Activated T-helper 1 cell treated with anti-CD3 and anti-CD28 coated beads, Interleukin-2, amount 50 U/mL, for 16 hours (primary cell): ENCODE measurements around the gene TRHDE.
"Not testable (repeated sequence)": the region's sequence is repeated elsewhere in the genome, so short reads cannot be mapped to it uniquely, and the experiment has no call there.

Experiments
- DNase-seq, 2 donors: peaks; one replicate each; pipeline ENCODE4 v3.0.0-alpha.2; 2020; ENCODE audit warnings: low read depth in 1 of 2, low spot score in 1 of 2

The TRHDE gene

DNA sequence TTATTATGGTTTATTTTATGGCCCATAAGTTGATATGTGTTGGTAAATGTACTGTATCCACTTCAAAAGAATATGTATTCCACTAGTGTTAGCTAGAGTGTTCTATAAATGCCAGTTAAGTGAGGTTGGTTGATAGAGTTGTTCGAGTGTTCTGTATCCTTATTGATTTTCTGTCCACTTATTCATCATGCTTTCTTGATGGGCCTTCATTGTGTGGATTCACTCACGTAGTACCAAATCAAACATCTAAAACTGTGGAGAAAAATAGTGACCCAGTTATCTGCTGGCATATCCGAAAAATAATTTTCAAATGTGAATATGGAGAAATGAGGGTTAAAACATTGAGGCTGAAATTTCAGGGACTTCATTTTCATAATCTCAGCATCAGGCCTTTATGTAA, 230.4 kb downstream of the TRHDE start:
- no peak for DNase-seq

GRCh38 chr12:72505227-72505626, 233.1 kb downstream of the TRHDE start:
- no peak for DNase-seq

DNA sequence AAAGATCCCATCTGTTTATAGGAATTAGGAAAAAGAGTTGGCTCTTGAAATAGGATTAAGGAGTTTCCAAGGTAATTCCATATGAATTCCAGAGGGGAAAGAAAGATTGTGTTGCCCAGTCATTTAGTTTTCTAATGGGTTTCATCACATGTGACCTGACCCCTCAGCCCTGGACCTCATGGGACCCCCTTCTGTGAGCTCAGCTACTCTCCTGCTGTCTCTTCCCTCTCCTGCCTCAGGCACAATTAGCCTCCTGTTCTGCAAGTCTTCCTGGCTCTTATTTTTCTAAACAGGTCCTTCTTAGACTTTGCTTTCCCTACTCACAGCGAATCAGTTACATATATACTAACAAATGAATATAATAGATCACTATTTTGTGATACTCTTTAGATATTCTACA, 237.7 kb downstream of the TRHDE start:
- DNase-seq, result no peak

- DNase-seq, result no peak
These were observed 238.6 kb downstream of the TRHDE start for GRCh38 chr12:72510772-72511171.

DNA sequence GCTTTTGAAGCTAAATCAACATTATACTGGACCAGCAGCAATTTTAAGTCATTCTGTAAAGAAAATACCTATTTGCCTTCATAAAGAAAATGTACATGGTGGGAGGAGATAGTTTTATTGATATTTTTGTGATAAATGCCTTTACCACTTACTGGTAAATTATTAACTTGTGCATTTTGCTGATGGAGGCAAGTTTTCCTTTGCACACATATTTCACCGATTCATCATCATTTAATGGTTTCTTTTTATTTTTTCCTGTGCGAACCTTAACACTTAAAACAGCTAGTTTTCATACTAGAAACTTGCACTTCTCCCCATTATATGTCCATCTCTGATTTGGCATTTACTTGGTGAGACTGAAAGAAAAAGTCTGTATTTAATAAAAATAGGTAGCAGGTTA, 239.3 kb downstream of the TRHDE start:
- no peak for DNase-seq

- no peak for DNase-seq
These were observed 239.7 kb downstream of the TRHDE start for GRCh38 chr12:72511906-72512305.

DNA sequence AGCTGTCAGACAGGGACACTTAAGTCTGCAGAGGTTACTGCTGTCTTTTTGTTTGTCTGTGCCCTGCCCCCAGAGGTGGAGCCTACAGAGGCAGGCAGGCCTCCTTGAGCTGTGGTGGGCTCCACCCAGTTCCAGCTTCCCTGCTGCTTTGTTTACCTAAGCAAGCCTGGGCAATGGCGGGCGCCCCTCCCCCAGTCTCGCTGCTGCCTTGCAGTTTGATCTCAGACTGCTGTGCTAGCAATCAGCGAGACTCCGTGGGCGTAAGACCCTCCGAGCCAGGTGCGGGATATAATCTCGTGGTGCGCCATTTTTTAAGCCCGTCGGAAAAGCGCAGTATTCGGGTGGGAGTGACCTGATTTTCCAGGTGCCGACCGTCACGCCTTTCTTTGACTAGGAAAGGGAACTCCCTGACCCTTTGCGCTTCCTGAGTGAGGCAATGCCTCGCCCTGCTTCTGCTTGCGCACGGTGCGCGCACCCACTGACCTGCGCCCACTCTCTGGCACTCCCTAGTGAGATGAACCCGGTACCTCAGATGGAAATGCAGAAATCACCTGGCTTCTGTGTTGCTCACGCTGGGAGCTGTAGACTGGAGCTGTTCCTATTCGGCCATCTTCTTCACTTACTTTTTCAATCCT, 248.0 kb downstream of the TRHDE start:
- DNase-seq, result not testable (repeated sequence)

GRCh38 chr12:72521326-72521725, 249.2 kb downstream of the TRHDE start:
- DNase-seq, result no peak

DNA sequence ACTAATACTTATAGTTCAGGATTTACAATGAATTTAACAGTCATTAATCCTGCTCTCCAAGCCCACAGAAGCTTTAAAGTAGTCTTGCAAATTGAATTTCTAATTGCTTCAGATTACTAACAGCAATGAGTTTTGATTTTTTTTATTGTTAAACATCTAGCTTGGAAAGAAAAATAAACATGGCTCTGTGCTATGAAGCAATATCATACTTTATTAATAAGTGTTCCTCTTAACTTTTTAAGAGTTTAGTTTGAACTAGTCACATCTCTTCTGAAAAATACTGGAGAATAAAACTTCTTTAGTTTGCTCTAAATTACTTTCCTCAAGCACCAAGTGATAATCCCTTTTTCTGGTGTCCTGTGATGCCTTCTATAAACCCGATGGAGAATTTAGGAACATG, 250.2 kb downstream of the TRHDE start:
- DNase-seq, result no peak

- no peak for DNase-seq
These were observed 251.6 kb downstream of the TRHDE start for GRCh38 chr12:72523754-72524153.

DNA sequence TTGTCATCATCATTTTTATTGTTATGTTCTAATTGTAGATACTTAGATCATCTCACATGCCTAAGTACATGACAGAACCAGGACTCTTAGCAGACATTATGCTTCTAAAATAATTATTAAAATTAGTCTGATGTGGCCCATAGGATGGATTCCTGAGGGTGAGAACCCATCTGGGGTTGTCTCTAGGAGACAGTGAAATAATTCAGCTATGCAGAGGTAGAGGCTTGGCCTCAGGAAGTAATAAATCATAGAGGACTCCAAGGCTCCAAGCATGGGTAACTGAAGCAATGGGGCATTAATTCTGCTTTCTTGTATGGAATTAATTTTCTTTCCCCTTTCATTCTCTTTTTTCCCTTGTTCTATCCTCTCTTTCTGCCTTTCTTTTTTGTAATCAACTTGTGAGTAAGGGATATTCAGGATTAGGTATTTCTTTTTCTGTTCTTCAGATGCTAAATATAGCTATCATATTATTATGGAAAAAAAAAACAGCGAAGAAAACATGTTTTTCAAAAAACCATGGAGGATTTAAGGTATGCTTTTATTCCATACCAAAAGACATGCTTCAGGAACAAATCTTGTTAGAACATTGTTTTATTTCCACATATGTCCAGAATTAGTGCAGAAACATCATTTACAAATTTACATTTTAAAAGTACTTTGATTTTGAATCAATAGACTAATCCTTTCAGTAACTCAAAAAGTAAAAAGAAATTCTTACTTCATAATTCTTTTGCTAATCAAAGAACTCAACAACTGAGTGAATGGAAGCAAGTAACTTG, 263.2 kb downstream of the TRHDE start:
- no peak for DNase-seq

DNA sequence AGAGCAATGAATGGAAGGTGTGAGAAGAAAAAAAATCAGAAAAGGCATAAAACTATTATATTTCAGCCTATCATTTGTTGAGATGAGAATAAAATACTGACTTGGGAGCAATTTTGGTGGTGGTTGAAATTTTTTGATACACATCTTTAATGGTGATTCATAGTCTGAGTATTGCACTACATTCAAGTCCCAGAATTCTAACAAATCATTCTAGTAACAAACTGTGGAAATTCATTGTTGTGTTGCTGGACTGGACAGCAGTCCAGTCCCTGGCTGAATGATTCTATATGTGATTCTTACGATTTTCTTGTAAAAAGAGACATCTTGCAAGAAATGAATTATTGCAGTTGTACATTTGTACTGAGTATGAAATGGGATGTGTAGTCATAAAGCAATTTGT, 268.6 kb downstream of the TRHDE start:
- no peak for DNase-seq

DNA sequence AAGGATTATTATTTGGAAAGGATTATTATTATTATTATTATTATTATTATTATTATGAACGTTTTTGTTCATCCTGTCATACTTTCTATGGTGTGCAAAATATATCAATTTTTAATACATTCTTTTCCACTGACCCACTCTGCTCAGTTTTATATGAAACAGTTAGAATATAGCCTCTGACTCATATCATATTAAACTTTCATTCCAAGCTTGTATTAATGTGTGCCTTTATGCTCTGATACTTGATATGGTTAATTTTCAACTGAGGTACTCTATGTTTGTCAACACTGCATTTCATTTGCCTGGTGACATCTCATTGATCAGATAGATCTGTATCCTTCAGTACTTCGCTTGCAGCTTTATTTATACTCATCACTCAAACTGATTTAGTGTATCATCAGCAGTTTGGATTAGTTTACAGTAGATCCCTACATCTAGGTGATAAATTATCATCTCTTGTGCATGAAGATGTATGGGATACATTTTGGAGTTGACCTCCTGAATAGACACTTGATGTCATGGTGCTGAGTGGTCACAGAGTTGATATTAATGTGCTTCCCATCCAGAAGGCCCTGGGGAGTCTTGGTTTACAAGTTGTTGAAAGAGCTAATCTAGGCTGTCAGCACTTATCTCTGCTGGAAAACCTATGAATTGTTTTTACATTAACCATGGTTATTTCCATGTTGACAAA, 271.8 kb downstream of the TRHDE start:
- DNase-seq, result no peak

DNA sequence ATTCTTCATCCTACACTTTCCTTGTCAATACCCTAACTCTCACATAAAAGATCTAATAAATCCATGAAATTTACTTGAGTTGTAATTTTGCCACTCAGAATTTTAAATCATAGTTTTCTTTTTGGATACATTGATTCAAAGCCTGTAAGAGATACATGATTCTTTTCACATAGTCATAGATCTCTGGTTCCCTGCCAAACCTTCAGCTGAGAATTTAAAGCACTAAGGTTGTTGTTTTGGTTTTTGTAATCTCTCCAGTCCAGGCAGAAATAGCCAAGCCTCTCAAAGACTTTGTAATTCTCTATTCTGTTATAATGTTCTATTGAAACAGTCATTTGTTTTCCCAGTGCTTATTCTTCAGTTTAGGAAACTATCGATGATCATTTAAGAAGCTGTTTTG, 273.9 kb downstream of the TRHDE start:
- DNase-seq, result no peak

GRCh38 chr12:72547573-72547972, 275.4 kb downstream of the TRHDE start:
- no peak for DNase-seq

GRCh38 chr12:72549184-72549583, 277.0 kb downstream of the TRHDE start:
- no peak for DNase-seq

- DNase-seq, result no peak
These were observed 288.0 kb downstream of the TRHDE start for GRCh38 chr12:72560003-72560769.

GRCh38 chr12:72570601-72571000, 298.4 kb downstream of the TRHDE start:
- no peak for DNase-seq

DNA sequence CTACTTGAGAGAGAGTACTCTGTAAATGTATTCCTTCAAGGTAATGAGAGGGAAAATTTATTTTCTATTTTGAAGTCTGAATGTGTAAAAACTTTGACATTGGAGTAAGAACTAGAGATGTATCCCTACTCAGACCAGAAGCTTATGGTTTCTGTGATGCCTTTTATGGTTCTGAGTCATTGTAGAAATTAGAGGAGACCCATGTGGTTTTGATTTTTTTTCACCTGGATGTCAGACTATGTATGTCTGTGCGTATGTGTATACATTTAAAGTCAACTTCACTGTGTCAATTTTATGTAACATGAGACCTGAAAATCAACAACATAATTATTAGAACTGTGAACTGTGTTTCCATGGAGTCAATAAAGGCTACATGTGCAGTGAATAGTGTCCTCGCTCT, 302.0 kb downstream of the TRHDE start:
- DNase-seq, result no peak

- no peak for DNase-seq
These were observed 306.2 kb downstream of the TRHDE start for GRCh38 chr12:72578327-72578726.

DNA sequence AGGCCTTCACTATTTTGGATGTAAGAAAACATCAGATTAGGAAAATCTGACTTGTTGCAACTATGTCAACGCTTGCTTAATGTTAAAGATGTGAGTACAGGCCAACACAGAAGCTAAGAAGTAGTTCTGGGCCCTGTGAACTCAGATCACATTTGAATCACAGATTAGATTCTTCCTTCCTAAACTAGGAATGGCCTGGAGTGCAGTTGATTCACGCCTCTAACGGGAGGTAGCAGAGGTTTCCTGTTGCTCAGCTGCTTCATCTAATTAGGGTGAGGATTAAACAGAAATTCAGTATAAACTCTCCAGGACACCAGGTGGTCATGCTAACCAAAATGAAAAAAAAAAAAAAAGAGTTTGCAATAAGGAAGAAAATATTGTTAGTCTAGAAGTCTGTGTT, 314.3 kb downstream of the TRHDE start:
- DNase-seq, result no peak

- no peak for DNase-seq
These were observed 330.4 kb downstream of the TRHDE start for GRCh38 chr12:72602581-72602980.
